ENCODE data around the gene TNFRSF1B. TPM values are rescaled to one million over a fixed set of nuclear protein-coding genes. Genes with fewer than 3 reads are reported as not detected.

Gene TNFRSF1B
- polyA plus RNA-seq, 1 donor (not counting 4 experiments of a cell fraction or from before 2014, with no cell fraction given), result 0.04 TPM

GRCh38 chr1:12204140-12204539 is 37.3 kb downstream of the TNFRSF1B start:
- FAIRE-seq (no peak), DNase-seq (ENCODE audit: low read depth, low spot score) (no peak)
- TF ChIP-seq CTCF (optimal IDR thresholded peaks at IDR 0.05 in 1 of 3, IDR thresholded peaks at IDR 0.05 in 1 of 3, conservative IDR thresholded peaks at IDR 0.05 in 1 of 3; ENCODE audit: extremely low read depth in 1 of 3, insufficient read depth in 2 of 3, low read length in 3 of 3) (no peak), EZH2 (IDR thresholded peaks at IDR 0.05; ENCODE audit: low read length) (no peak)

GRCh38 chr1:12204754-12205658 is 38.2 kb downstream of the TNFRSF1B start:
- no peak for FAIRE-seq
- no peak overlapping the region for H3K4me3 ChIP-seq (ENCODE audit: control insufficient read depth in 2 of 3, extremely low read depth in 1 of 3, insufficient read depth in 2 of 3, low read depth in 1 of 3, low read length in 3 of 3)
- H3K27ac ChIP-seq (ENCODE audit: control insufficient read depth, insufficient read depth, low read length), result no peak overlapping the region
- H4K20me1 ChIP-seq (ENCODE audit: control insufficient read depth, extremely low read depth, insufficient read depth, low read length), result no peaks in the 10 kb centered on the region
- H3K9ac ChIP-seq (ENCODE audit: control insufficient read depth, extremely low read depth, insufficient read depth, low read length), result no peak overlapping the region
- H3K79me2 ChIP-seq (ENCODE audit: control insufficient read depth, insufficient read depth, low read length), result no peaks in the 10 kb centered on the region
- dilution Hi-C loops (cut with MboI; ENCODE audit: extremely low pct_ligation_motif_present, low sequenced_read_pairs), result no loop called here
- H3K36me3 ChIP-seq (ENCODE audit: control insufficient read depth in 2 of 2, extremely low read depth in 1 of 2, insufficient read depth in 2 of 2, low read length in 2 of 2), result no peaks in the 10 kb centered on the region
- no peaks in the 10 kb centered on the region for H3K9me1 ChIP-seq (ENCODE audit: control insufficient read depth, extremely low read depth, insufficient read depth, low read length)
- no peaks in the 10 kb centered on the region for H3K9me3 ChIP-seq (ENCODE audit: control insufficient read depth, low read depth, low read length)
- no peak for TF ChIP-seq CTCF (optimal IDR thresholded peaks at IDR 0.05 in 1 of 3, IDR thresholded peaks at IDR 0.05 in 1 of 3, conservative IDR thresholded peaks at IDR 0.05 in 1 of 3; ENCODE audit: extremely low read depth in 1 of 3, insufficient read depth in 2 of 3, low read length in 3 of 3)
- no peak for TF ChIP-seq EZH2 (IDR thresholded peaks at IDR 0.05; ENCODE audit: low read length)
- no peaks in the 10 kb centered on the region for H3K27me3 ChIP-seq (ENCODE audit: control insufficient read depth, extremely low read depth, insufficient read depth, low read length)
- H3K4me1 ChIP-seq (ENCODE audit: control insufficient read depth, extremely low read depth, insufficient read depth, low read length), result no peaks in the 10 kb centered on the region
- H2AFZ ChIP-seq (ENCODE audit: control insufficient read depth, low read length), result no peak overlapping the region
- H3K4me2 ChIP-seq (ENCODE audit: control insufficient read depth, extremely low read depth, insufficient read depth, low read depth, low read length), result no peak overlapping the region
- no peak for DNase-seq (ENCODE audit: low read depth, low spot score)

More at GRCh38 chr1:12204140-12204539, 37.3 kb downstream of the TNFRSF1B start:
- no peak overlapping the region for H2AFZ ChIP-seq (ENCODE audit: control insufficient read depth, low read length)
- H4K20me1 ChIP-seq (ENCODE audit: control insufficient read depth, extremely low read depth, insufficient read depth, low read length), result no peaks in the 10 kb centered on the region
- no peaks in the 10 kb centered on the region for H3K9me1 ChIP-seq (ENCODE audit: control insufficient read depth, extremely low read depth, insufficient read depth, low read length)
- no peaks in the 10 kb centered on the region for H3K9me3 ChIP-seq (ENCODE audit: control insufficient read depth, low read depth, low read length)
- H3K9ac ChIP-seq (ENCODE audit: control insufficient read depth, extremely low read depth, insufficient read depth, low read length), result no peak overlapping the region
- H3K36me3 ChIP-seq (ENCODE audit: control insufficient read depth in 2 of 2, extremely low read depth in 1 of 2, insufficient read depth in 2 of 2, low read length in 2 of 2), result no peaks in the 10 kb centered on the region
- no peaks in the 10 kb centered on the region for H3K4me1 ChIP-seq (ENCODE audit: control insufficient read depth, extremely low read depth, insufficient read depth, low read length)
- no peaks in the 10 kb centered on the region for H3K79me2 ChIP-seq (ENCODE audit: control insufficient read depth, insufficient read depth, low read length)
- no peak overlapping the region for H3K4me3 ChIP-seq (ENCODE audit: control insufficient read depth in 2 of 3, extremely low read depth in 1 of 3, insufficient read depth in 2 of 3, low read depth in 1 of 3, low read length in 3 of 3)
- dilution Hi-C loops (cut with MboI; ENCODE audit: extremely low pct_ligation_motif_present, low sequenced_read_pairs), result no loop called here
- no peak overlapping the region for H3K27ac ChIP-seq (ENCODE audit: control insufficient read depth, insufficient read depth, low read length)
- no peak overlapping the region for H3K4me2 ChIP-seq (ENCODE audit: control insufficient read depth, extremely low read depth, insufficient read depth, low read depth, low read length)
- no peaks in the 10 kb centered on the region for H3K27me3 ChIP-seq (ENCODE audit: control insufficient read depth, extremely low read depth, insufficient read depth, low read length)

All from keratinocyte (primary cell).